NCI-H446 treated with DMSO at 0.1 percent for 48 hours (cell line): ENCODE measurements around the gene LIN7B.

Source experiments
- DNase-seq: peaks from one replicate; lab custom pipeline; 2025; lab: John Stamatoyannopoulos, UW

LIN7B gene

DNA sequence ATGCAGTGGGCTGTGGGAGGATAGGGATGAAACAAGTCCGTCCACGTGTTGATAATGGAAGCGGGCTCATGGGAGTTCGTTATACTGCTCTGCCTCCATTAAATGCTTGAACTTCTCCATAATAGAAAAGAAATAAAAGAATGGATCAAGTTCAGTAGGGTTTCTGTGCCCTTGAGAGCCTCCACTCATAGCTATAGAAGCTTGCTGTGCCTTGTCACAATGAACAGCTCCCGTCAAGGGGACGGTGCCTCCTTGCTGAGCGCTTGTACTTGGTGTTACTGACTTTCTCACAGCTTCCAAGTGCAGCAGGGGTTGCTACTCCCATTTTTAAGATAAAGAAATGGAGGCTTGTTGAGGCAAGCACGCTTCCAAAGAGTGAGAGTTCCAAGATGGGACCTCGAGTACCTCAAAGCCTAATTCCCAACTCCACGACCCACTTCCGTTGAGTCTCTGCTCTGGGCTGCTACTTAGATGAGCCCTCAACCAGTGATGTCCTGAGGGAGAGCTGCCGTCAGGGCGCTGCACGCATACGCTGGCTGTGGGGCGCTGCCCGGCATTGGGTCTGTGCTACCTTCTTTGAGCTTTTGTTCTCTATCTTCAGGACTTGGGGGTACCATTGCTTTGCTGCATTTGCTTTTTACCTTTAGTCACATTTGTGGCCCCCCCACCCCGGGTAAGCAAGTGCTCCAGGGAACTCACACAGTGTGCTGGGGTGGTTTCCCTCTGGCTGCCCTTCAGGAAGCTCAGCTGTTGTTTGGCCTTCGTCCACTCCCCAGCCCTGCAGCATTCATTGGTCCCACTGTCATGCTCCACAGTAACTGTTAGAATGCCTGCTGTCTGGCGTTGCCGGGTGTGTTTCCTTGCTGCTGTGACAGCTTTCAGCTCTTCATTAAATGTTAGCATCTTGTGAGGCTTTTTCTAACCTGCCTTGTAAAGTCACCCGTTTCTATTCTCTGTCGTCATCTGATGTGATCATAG is 19.4 kb upstream of the LIN7B start:
- no peak for DNase-seq

DNA sequence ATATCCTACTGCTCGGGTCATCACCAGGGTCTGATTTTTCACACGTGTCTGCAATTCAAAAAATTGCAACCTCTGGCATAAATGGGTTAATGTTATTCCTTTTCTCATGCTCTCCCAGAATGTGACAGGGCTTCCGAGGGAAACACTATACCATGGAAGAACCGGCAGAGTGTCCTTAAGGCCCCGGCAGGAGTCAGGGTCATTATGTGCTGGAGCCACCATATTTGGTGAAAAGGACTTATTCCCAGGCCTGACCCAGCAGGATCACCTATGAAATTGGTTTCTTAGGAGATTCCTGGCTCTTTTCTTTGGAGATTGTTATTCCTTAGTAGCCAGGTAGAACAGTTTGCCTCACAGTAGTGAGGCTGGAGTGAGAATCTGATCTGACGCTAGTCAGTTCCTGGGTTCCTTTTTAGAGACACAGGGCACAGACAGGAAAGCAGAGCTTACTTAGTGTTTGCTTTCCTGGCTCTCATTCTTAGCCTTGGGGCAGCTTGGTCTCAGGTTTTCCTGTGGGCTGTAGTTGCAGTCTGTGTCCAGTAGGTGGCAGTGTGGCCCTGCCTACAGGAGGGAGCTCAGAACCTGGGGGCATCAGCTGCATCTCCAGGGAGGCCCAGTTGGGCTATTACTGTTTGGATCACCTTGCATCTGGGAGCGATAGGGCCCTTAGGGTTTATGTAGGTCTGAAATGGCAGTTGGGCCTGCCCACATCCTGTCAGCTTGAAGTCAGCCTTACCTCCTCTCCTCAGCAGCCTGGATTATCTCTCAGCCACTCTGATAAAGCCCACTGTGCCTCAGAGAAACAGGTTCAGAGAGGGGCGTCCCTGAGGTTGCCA is 16.5 kb upstream of the LIN7B start:
- peak; percentile 42 for DNase-seq

DNA sequence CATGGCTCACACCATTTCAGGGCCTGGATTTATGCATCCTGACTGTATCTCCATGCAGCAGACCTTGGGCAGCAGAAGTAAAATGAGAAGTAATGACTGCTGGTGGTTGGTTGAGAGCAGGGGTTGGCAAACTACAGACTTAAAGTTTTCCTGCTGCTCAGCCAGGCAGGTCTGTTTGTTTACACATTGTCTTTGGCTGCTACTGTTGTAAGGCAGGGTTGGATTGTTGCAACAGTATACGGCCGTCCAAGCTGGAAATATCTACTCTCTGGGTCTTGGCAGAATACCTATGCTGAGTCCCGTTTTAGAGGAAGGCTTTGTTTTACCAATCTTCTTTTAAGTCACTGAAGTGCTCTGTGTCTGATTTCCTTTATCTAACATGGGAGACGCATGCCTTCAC is 15.4 kb upstream of the LIN7B start:
- no peak for DNase-seq

DNA sequence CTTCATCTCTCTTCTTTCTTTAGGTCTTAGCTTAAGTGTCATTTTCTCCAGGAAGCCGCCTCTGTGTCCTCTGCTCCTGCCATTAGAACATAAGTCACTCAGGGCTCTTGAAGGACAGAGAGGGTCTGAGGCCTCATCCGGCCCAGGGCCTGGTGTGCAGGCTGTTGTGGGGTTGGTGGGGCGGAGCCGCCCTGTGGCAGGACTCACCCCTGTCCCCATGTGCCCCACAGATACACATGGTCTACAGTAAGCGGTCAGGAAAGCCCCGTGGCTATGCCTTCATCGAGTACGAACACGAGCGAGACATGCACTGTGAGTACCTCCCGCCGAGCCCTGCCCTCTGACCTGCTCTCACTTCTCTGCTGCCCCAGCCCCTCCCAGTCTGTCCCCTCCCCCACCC is 13.0 kb upstream of the LIN7B start:
- no peak for DNase-seq

DNA sequence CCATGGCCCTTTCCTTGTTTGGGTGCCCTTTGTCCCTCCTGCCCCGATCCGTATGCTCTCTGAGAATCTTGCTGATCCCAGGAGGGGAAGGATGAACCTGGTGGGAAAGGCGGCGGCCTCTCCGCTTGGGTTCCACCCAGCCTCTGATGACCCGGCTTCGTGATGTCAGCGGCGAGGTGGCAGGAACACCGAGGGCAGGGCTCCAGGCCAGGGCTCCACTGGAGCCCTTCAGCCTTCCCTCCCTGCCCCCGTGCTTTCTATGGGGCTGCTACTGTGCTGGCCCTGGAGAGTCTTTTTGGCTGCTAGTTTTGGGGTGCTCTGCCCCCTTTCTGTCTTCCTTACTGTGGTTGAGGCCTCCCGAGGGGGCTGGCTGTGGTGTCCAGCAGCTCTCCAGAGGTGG is 11.9 kb upstream of the LIN7B start:
- no peak for DNase-seq

DNA sequence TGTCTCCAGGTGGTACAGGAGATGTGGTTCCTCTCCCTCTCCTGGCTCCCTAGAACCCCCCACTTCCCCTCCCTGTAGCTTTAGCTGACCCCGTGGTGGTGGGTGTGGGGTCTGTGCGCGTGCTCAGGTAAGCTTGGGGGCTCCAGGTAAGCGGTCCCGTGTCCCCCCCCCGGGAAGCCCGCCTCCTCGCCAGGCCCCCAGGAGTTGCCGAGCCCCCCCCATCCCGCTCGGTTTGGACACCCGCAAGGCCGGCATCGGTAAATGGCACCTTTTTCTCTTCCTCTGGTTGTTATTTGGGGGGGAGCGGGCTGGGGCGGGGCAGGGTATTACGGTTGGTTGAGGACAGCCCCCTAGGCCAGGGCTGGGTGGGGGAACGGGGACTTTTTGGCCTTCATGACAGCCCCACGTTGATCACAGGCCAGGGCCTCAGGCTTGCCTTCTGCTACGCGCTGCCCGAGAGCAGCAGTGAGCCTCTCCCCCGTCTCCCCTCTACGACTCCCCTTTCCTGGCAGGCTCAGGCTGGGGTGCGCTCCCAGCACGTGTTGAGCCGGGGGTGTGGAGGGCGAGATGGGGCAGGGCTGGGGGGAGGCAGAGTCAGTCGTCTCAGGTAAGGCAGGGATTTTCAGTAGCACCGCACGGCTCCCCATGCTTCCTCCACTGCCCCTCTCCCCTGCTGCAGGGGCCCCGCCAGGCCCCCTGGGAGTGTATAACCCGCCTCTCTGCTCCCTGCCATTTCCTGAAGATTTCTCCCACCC is 10.7 kb upstream of the LIN7B start:
- DNase-seq, result no peak

DNA sequence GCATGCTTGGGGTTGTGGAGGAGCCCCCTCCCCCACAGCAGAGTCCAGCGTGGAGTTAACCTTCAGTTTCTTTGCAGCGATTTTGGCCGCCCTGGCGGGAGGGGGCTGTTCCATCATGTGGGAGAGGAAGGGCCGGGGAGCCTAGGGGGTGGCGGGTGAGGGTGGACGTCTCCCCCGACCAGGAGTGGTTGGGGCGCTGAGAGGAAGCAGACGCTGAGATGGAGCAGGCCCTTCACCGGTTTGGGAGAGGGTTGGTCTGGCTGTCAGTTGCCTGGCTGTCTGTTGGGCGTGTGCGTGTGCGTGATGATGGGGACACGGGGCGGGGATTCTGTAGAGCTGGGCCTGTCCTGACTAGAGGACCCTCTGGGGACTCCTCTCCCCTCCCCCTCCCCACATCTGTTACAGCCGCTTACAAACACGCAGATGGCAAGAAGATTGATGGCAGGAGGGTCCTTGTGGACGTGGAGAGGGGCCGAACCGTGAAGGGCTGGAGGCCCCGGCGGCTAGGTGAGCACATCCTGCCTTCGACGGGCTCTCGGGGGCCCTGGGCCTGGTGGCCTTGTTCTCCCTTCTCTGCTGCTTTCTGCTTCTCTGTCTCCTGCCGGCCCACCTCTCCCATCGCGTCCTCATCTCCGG is 9.8 kb upstream of the LIN7B start:
- no peak for DNase-seq

DNA sequence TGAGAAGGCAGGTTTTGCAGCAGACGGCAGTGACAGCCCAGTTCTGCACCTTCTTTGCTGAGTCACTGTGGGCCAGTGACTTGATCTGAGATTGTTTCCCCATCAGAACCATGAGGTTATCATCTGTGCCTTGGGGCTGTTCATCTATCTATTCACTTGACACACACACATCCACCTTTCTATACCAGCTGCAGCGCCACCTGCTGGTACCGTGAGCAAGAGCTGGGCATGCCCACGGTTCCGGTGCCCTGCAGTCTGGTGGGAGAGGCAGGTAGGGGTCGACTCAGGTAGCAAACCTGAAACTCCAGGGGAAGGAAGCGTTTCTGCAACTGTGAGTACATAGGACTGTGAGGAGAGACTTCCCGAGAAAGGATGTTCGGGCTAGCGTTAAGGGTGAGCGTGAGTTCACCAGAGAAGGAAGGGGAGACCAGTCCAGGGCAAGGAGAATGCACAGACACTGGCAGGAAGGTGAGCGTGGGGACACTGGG is 7.5 kb upstream of the LIN7B start:
- no peak for DNase-seq

DNA sequence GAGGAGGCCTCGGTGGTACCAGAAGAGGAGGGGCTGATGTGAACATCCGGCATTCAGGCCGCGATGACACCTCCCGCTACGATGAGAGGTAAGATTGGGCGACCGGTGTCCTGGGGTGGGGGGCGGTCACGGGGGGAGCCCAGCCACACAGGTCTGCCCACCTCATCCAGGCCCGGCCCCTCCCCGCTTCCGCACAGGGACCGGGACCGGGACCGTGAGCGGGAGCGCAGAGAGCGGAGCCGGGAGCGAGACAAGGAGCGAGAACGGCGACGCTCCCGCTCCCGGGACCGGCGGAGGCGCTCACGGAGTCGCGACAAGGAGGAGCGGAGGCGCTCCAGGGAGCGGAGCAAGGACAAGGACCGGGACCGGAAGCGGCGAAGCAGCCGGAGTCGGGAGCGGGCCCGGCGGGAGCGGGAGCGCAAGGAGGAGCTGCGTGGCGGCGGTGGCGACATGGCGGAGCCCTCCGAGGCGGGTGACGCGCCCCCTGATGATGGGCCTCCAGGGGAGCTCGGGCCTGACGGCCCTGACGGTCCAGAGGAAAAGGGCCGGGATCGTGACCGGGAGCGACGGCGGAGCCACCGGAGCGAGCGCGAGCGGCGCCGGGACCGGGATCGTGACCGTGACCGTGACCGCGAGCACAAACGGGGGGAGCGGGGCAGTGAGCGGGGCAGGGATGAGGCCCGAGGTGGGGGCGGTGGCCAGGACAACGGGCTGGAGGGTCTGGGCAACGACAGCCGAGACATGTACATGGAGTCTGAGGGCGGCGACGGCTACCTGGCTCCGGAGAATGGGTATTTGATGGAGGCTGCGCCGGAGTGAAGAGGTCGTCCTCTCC is 6.3 kb upstream of the LIN7B start:
- DNase-seq, result no peak

DNA sequence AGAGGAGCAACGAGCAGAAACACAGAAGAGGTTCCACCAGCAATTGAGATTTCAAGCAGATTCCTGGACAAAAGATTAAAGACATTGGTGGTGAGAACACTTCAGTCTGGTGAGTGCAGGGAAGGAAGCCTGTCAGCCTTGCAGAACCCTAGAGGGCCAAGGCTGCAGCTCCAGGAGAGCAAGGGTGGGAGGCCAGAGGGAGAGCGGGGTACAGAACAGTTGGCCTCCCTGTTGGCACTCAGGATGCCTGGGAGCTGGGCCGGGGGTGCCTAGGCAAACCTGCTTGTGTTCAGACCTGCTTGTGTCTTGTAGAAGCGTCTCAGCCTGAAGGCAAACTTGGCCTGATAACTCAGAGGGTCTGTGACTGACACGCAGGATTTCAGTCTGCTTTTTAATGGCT is 5.1 kb upstream of the LIN7B start:
- no peak for DNase-seq

DNA sequence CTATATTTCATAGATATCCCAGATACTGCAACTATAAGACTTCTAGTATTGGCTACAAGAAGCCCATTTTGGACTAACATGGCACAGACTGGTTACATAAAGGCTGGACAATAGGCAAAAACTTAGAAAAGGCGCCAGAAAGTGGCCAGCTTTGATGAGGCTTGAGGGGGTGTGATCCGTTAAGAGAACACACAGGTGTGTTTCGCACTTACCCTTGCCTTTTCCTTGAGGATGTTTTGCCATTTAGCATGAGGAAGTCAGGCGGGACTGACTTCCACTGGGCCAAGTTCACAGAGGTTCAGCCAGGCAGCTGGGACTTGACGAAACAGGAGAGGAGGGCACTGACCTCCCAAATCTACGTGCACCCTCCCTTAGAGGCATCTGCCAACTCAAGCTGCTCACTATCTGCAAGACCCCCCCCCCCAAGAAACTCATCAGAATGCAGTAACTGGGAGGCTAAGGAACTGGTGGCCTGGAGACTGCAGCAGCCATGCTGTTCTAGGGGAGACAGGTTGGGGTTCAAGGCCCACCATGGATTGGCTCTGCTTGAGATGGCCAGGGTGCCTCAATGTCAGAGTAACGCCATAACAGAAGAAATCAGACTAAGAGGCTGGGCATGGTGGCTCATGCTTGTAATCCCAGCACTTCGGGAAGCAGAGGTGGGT is 4.5 kb upstream of the LIN7B start:
- DNase-seq, result no peak

DNA sequence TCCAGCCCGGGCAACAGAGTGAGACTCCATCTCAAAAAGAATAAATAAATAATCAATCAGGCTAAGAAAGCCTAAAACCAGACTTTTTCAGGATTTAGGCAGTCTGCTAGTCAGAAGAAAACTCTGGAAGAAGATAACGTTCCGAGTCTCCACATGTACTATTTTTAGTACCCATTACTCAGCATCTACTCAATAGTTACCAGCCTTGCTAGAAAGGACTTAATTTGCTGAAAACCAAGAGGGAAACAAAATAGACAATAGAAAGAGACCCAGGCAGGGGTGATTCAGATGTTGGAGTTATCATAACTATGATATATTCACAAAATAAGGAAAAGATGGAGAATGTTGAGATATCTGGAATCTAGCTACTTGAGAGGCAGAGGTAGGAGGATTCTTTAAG is 3.6 kb upstream of the LIN7B start:
- DNase-seq, result no peak

DNA sequence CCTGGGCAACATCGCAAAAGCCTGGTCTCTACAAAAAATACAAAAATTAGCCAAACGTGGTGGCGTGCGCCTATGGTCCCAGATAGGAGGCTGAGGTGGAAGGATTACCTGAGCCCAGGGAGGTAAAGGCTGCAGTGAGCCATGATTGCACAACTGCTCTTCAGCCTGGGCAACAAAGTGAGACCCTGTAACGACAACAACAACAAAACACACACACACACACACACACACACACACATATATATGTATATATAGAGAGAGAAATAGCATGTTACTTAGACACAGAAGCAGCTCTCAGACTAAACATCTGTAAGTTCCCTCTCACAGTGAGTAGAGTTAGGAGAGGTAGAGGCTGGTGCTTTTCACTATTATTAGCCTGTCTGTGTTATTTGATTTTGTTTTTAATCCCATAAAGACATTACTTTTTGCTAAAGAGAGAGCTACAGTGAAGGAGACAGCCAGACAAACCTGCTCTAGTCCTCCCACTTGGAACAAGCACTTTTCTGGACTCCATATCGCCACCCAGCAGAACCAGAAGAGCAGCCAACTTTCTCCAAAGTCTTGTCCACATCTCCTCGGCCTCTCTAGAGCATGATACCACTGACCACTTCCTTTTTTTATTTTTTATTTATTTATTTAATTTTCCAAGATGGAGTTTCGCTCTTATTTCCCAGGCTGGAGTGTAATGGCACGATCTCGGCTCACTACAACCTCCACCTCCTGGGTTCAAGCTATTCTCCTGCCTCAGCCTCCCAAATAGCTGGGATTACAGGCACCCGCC is 2.8 kb upstream of the LIN7B start:
- no peak for DNase-seq

DNA sequence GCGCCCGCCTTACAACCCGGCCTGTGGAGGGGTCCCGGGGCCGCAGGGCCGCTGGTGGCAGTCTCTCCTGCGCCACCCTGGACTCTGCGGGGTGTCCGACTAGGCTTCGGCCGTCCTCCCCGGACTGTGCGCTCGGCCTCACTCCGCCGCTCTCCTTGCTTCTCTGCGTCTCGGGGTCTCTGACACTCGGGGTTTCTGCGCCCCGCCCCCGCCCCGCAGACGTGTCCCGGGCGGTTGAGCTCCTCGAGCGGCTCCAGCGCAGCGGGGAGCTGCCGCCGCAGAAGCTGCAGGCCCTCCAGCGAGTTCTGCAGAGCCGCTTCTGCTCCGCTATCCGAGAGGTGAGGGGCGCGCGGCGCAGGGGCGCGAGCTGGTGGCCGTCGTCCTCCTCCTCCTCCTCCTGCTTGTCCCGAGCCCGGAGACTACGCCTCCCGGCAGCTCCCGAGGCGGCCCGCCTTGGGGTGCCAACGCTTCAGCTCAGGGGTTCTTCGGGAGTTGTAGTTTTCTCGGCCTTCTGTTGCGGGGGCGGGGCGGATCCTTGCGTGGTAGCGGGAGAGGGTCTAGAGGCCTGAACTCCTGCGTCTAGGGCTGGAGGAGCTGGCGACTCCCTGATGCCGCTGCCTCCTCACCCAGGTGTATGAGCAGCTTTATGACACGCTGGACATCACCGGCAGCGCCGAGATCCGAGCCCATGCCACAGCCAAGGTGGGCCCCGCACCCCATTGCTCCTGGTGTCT is 627 bp downstream of the LIN7B start:
- peak; percentile 21 for DNase-seq

DNA sequence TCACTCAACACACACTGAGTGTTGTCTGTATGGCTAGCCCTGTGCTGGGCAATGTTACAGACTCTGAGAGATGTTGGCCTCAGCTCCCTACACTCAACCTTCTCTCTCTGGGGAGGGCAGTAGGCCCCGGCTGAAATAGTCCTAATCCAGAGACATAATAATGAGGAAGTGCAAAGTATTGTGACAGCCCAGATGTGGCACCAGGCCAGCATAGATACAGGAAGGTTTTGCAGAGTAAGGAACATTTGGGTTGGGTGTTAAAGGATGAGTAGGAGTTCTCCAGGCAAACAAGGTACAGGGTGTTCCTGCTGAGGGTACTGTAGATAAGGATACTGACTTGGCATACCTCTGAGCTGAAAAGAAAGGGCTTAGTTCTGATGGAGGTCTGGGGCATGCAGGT is 2.4 kb downstream of the LIN7B start:
- DNase-seq, result no peak

DNA sequence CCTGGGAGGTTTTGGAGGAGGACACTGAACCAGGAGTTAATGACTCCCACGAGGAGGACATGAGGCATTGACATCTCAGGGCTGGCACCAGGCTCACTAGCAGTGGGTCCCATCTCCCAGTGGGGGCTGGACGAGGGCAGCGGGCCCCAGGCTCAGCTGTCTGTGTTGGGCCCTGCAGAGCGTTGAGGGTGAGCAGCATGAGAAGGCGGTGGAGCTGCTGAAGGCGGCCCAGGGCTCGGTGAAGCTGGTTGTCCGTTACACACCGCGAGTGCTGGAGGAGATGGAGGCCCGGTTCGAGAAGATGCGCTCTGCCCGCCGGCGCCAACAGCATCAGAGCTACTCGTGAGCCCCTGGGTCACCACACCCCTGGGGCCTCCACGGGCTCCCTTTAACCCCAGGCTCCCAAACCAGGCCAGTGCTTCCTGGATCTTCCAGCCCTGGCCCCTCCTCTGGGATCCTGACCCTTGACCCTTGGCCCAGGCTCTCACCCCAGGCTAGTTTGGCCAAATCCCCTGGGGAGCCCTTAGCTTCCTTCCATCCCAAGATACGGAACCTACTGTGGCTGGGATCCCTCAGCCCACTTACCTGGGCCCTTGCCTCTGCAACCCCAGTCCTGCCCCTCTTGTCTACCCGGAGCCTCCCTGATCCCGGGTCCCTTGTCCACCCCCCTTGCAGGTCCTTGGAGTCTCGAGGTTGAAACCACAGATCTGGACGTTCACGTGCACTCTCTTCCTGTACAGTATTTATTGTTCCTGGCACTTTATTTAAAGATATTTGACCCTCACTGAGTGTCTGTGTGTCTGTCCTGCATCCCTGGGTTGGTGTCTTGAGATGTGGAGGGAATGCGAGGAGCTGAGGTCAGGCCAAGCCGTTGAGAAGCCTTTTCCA is 3.8 kb downstream of the LIN7B start:
- no peak for DNase-seq

DNA sequence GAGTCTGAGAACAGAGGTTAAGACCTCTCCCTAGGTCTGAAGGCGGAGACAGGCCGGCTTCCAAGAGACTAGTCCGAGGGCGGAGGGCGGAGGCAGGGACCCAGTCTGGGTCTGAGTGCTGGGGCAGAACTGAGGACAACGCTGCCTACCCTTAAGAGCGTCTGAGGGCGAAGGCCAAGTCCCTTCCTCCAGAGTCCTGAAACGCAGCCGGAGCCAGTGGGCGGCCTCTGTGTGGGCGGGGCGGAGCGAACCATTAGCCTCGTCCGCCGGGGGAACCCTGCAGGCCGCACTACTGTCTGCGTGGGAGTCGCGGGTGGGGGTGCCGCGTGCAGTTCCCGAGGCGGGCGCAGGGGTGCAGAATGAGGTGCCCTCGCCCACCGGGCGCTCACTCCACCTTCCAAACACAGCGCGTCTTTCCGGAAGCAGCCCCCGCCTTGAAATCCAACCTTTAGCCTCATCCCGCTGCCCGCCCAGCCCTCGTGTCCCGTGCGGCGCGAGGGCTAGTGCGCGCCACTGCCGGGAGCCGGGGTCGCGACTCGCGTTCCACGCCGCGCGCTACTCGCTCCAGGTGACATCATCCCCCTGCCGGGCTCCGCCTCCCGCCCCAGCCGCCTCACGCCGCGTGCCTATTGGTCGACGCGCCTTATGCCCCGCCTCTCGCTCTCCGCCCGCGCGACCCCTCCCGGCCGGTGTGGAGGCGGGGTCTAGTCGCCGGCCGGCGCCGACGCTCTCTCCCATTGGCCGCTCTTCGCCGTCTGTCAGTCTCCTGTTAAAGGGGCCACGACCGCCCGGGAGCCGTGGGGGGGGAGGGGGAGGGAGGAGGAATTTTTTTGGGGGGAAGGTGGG is 4.6 kb downstream of the LIN7B start, which contains the start of gene C19orf73:
Gene C19orf73 (minus strand): TSS at position 579 of the 846 bp plus-strand sequence. CDS start 121 bp downstream, at position 458.
- DNase-seq, result peak; percentile 94
